Endothelial cell of umbilical vein (primary cell): Measurements from ENCODE around the gene IFIT1B. TPM values are rescaled to one million over a fixed set of nuclear protein-coding genes. Genes with fewer than 3 reads are reported as not detected.

Experiments
- BruUV-seq: library from RNA; stranded (reverse); fragments of 400-500 nt; replicated peaks from 2 replicates; lab custom pipeline; 2021; lab: Mats Ljungman, UMichigan
- CTCF ChIA-PET: fragments of 300-600, 350-600 bp; sonication (Branson Sonifier 250); formaldehyde crosslinking; loops from one replicate; lab custom pipeline; 2021; ENCODE audit warnings: antibody characterized with exemption, inconsistent platforms; lab: Charles Lee
- POLR2A ChIA-PET: fragments of 300-600, 350-600 bp; sonication (Branson Sonifier 250); formaldehyde crosslinking; loops from one replicate; lab custom pipeline; 2021; ENCODE audit warnings: antibody characterized with exemption, inconsistent platforms; lab: Charles Lee
- DNase-seq: peaks from one replicate; pipeline ENCODE4 v3.0.0-alpha.2; 2011; ENCODE audit warnings: low read depth, low spot score
- FAIRE-seq: peaks from 2 replicates; lab custom pipeline; 2011; peaks lifted over from hg19 to GRCh38; lab: Jason Lieb, UNC
- H2AFZ ChIP-seq: 2 replicates; pipeline ENCODE4 v1.6.0; 2012; ENCODE audit warnings: low read depth, low read length, control low read depth, inconsistent platforms
- H3K27ac ChIP-seq: 2 replicates; pipeline ENCODE4 v1.5.1; 2011; ENCODE audit warnings: low read depth, mild to moderate bottlenecking, control low read depth, low read length, moderate library complexity; ENCODE audit not compliant: insufficient read depth
- H3K27me3 ChIP-seq, 2 experiments: 2 replicates each; pipeline versions ENCODE4 v1.6.0 to v1.6.1; 2011; ENCODE audit warnings: low read length in 2 of 2, mixed read lengths in 1 of 2; ENCODE audit not compliant: control insufficient read depth in 2 of 2, insufficient read depth in 2 of 2
- H3K36me3 ChIP-seq, 2 experiments: 2 replicates in 1 of 2; 3 replicates in 1 of 2; pipeline ENCODE4 v1.5.1; 2011; ENCODE audit warnings: low read length in 2 of 2, mild to moderate bottlenecking in 1 of 2, moderate library complexity in 1 of 2; ENCODE audit not compliant: control insufficient read depth in 2 of 2, insufficient read depth in 2 of 2; ENCODE audit errors: extremely low read depth in 1 of 2
- H3K4me1 ChIP-seq: 3 replicates; pipeline ENCODE4 v1.5.1; 2011; ENCODE audit warnings: mild to moderate bottlenecking, low read length; ENCODE audit not compliant: control insufficient read depth, insufficient read depth; ENCODE audit errors: extremely low read depth
- H3K4me2 ChIP-seq: 2 replicates; pipeline ENCODE4 v1.6.1; 2011; ENCODE audit warnings: low read length, control low read depth, mixed read lengths; ENCODE audit not compliant: insufficient read depth
- H3K4me3 ChIP-seq, 3 experiments: fragments of 200-600 bp in 1 of 3; sonication (generic), shearing (Covaris generic) in 1 of 3; replicated peaks in 1 of 3; 2 replicates each; pipeline ENCODE4 v1.5.1; 2011 to 2016; ENCODE audit warnings: control low read depth in 3 of 3, low read length in 3 of 3, mild to moderate bottlenecking in 2 of 3, inconsistent platforms in 1 of 3, low read depth in 1 of 3, moderate library complexity in 1 of 3; ENCODE audit not compliant: insufficient read depth in 1 of 3
- H3K79me2 ChIP-seq: 2 replicates; pipeline ENCODE4 v1.6.0; 2012; ENCODE audit warnings: low read length, inconsistent platforms; ENCODE audit not compliant: control insufficient read depth, insufficient read depth
- H3K9ac ChIP-seq: replicated peaks from 2 replicates; pipeline ENCODE3; 2011; ENCODE audit warnings: low read length, control low read depth; ENCODE audit not compliant: insufficient read depth; ENCODE audit errors: extremely low read depth
- H3K9me1 ChIP-seq: replicated peaks from 3 replicates; pipeline ENCODE4 v1.6.0; 2011; ENCODE audit warnings: mild to moderate bottlenecking, low read length; ENCODE audit not compliant: control insufficient read depth, insufficient read depth; ENCODE audit errors: extremely low read depth
- H3K9me3 ChIP-seq: replicated peaks from 2 replicates; pipeline ENCODE4 v1.5.1; 2012; ENCODE audit warnings: low read length, inconsistent platforms; ENCODE audit not compliant: control insufficient read depth, insufficient read depth
- H4K20me1 ChIP-seq: replicated peaks from 2 replicates; pipeline ENCODE3; 2011; ENCODE audit warnings: mild to moderate bottlenecking, low read length; ENCODE audit not compliant: control insufficient read depth, insufficient read depth; ENCODE audit errors: extremely low read depth
- EZH2 ChIP-seq: IDR thresholded peaks from 2 replicates; pipeline ENCODE4 v1.6.1; 2012; ENCODE audit warnings: borderline replicate concordance, low read depth, mild to moderate bottlenecking, moderate library complexity, low read length, inconsistent platforms; ENCODE audit not compliant: severe bottlenecking
- FOS ChIP-seq: IDR thresholded peaks from 2 replicates; pipeline ENCODE4 v1.6.1; 2011; ENCODE audit warnings: mild to moderate bottlenecking, low read length, moderate library complexity, borderline replicate concordance; ENCODE audit not compliant: insufficient read depth
- GATA2 ChIP-seq: IDR thresholded peaks from 2 replicates; pipeline ENCODE4 v1.7.0; 2011; ENCODE audit warnings: low read depth, mild to moderate bottlenecking, moderate library complexity, mixed read lengths, low read length; ENCODE audit not compliant: insufficient read length, insufficient read depth
- JUN ChIP-seq: IDR thresholded peaks from 2 replicates; pipeline ENCODE4 v1.6.1; 2011; ENCODE audit warnings: borderline replicate concordance, low read depth; ENCODE audit not compliant: insufficient read length, insufficient read depth
- MYC ChIP-seq: IDR thresholded peaks from one replicate; pipeline ENCODE4 v1.6.1; 2011; ENCODE audit warnings: mild to moderate bottlenecking, low read depth, low read length
- POLR2A ChIP-seq: IDR thresholded peaks from 2 replicates; pipeline ENCODE4 v1.6.1; 2012; ENCODE audit warnings: low read depth, mild to moderate bottlenecking, control low read depth, low read length
- POLR2AphosphoS5 ChIP-seq: IDR thresholded peaks from 2 replicates; pipeline ENCODE4 v1.6.1; 2012; ENCODE audit warnings: low read depth, mild to moderate bottlenecking, control low read depth, low read length, moderate library complexity; ENCODE audit not compliant: insufficient read depth
- dilution Hi-C: fragments of 300-500 bp; cut with MboI; formaldehyde crosslinking; loops from one replicate; pipeline ENCODE4 v1.15.0; 2019; ENCODE audit warnings: low sequenced_read_pairs; ENCODE audit not compliant: extremely low pct_ligation_motif_present
- intact Hi-C: fragments of 100-400 bp; cut with micrococcal nuclease; formaldehyde crosslinking; loops from one replicate; pipeline ENCODE4 v1.10.0; 2022
- polyA plus RNA-seq, 4 experiments: library from polyadenylated mRNA; depleted of rRNA in 3 of 4; stranded (reverse) in 3 of 4; unstranded in 1 of 4; fragments of >200 nt; gene quantifications; 2 replicates each; pipeline versions ENCODE4 v1.2.1 to v1.2.3, GENCODE V29; 2011 to 2012; ENCODE audit warnings: missing spikeins in 1 of 4
- total RNA-seq: library from RNA; stranded (reverse); gene quantifications from 2 replicates; pipeline ENCODE4 v1.2.3, GENCODE V29; 2021
- TF ChIP-seq, protein P1 (sequence below): IDR thresholded peaks from 2 replicates; pipeline ENCODE4 v1.6.1; 2011; ENCODE audit not compliant: insufficient read depth, insufficient read length
- TF ChIP-seq, protein P2 (sequence below), 2 donors: IDR thresholded peaks; 1 replicate in 1 of 2; 2 replicates in 1 of 2; pipeline ENCODE4 v1.5.1; 2011; ENCODE audit warnings: low read length in 2 of 2, mild to moderate bottlenecking in 2 of 2, moderate library complexity in 2 of 2, control low read depth in 1 of 2, inconsistent platforms in 1 of 2, low read depth in 1 of 2; ENCODE audit not compliant: insufficient read depth in 1 of 2; ENCODE audit errors: extremely low read depth in 1 of 2

Gene IFIT1B
- total and polyA plus RNA-seq, 2 donors (not counting 3 experiments of a cell fraction or from before 2014, with no cell fraction given): not detected

DNA sequence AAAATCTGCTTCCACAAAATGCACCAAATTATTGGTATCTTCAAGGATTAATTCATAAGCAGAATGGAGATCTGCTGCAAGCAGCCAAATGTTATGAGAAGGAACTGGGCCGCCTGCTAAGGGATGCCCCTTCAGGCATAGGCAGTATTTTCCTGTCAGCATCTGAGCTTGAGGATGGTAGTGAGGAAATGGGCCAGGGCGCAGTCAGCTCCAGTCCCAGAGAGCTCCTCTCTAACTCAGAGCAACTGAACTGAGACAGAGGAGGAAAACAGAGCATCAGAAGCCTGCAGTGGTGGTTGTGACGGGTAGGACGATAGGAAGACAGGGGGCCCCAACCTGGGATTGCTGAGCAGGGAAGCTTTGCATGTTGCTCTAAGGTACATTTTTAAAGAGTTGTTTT lies 38.0 kb upstream of the IFIT1B start:
- no peak overlapping the region for H3K4me2 ChIP-seq
- FAIRE-seq (no peak), DNase-seq (no peak)
- no peaks in the 10 kb centered on the region for H3K9me1 ChIP-seq
- ChIA-PET CTCF (no interaction called here), POLR2A (no interaction called here)
- dilution Hi-C loops: no loop called here
- no peaks in the 10 kb centered on the region for H3K9me3 ChIP-seq
- peaks cover 2% of the 10 kb centered on the region for H3K4me1 ChIP-seq
- H3K79me2 ChIP-seq: no peaks in the 10 kb centered on the region
- no TSS peak for BruUV-seq
- no peaks in the 10 kb centered on the region for H3K36me3 ChIP-seq
- H3K9ac ChIP-seq: no peak overlapping the region
- H3K27ac ChIP-seq: no peak overlapping the region
- intact Hi-C loops: no loop called here
- H3K4me3 ChIP-seq: no peak overlapping the region
- TF ChIP-seq EZH2 (no peak), POLR2A (no peak), POLR2AphosphoS5 (no peak), JUN (no peak), GATA2 (no peak), FOS (no peak), MYC (no peak)
- TF ChIP-seq, protein P1, sequence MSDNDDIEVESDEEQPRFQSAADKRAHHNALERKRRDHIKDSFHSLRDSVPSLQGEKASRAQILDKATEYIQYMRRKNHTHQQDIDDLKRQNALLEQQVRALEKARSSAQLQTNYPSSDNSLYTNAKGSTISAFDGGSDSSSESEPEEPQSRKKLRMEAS: no peak
- TF ChIP-seq, protein P2, sequence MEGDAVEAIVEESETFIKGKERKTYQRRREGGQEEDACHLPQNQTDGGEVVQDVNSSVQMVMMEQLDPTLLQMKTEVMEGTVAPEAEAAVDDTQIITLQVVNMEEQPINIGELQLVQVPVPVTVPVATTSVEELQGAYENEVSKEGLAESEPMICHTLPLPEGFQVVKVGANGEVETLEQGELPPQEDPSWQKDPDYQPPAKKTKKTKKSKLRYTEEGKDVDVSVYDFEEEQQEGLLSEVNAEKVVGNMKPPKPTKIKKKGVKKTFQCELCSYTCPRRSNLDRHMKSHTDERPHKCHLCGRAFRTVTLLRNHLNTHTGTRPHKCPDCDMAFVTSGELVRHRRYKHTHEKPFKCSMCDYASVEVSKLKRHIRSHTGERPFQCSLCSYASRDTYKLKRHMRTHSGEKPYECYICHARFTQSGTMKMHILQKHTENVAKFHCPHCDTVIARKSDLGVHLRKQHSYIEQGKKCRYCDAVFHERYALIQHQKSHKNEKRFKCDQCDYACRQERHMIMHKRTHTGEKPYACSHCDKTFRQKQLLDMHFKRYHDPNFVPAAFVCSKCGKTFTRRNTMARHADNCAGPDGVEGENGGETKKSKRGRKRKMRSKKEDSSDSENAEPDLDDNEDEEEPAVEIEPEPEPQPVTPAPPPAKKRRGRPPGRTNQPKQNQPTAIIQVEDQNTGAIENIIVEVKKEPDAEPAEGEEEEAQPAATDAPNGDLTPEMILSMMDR (IDR thresholded peaks at IDR 0.05; ENCODE audit: extremely low read depth in 1 of 2, insufficient read depth in 1 of 2, low read depth in 1 of 2, low read length in 2 of 2): no peak
- no peaks in the 10 kb centered on the region for H3K27me3 ChIP-seq
- H2AFZ ChIP-seq: no peak overlapping the region
- no peaks in the 10 kb centered on the region for H4K20me1 ChIP-seq
